HG03064 (cell line): Measurements from ENCODE around the gene RNF225.
"Not testable (repeated sequence)": the region's sequence is repeated elsewhere in the genome, so short reads cannot be mapped to it uniquely, and the experiment has no call there.

ENCODE experiments used
- ATAC-seq: cut with Tn5 transposase; IDR thresholded peaks from one replicate; pipeline ENCODE4 v1.9.1; 2021; ENCODE audit warnings: low read depth; ENCODE audit not compliant: unreplicated experiment

RNF225 gene

DNA sequence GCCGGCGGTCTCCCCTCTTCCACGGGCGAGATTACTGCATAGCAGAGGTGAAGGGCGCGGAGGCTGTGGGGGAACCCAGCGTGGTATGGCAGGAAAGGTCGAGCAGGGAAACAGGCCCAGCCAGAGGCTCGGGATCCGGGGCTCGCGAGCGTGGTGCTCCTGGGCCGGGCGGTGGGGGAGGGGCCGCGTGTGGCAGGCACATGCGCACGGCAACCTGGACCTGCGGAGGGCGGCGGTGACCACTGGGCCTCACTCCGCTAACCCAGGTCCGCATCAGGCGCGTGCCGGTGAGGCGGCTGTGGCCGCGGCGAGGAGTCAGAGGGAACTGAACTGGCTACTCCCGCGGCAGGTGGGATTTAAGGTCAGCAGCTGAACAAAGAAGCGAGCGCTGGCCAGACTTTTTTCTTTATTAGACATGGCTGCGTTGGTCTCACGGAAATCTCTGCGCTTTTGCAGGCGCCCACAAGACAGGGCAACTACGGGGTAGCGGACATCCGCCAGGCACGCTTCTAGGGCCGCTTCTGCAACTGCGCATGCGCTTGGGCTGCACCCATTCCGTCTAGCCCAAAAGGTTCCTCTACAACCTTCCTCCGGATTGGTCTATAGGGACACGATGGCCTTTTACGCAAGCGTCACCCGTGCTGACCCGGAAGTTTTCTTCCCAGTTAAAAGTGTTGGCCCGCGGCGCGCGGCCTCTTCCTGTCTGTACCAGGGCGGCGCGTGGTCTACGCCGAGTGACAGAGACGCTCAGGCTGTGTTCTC lies 8.7 kb upstream of the RNF225 start, which contains the start of gene RPS5:
TSS of gene RPS5 (plus strand) at position 694 of the 762 bp plus-strand sequence. CDS start 869 bp downstream, outside the sequence.
- ATAC-seq, result peak; percentile 83

DNA sequence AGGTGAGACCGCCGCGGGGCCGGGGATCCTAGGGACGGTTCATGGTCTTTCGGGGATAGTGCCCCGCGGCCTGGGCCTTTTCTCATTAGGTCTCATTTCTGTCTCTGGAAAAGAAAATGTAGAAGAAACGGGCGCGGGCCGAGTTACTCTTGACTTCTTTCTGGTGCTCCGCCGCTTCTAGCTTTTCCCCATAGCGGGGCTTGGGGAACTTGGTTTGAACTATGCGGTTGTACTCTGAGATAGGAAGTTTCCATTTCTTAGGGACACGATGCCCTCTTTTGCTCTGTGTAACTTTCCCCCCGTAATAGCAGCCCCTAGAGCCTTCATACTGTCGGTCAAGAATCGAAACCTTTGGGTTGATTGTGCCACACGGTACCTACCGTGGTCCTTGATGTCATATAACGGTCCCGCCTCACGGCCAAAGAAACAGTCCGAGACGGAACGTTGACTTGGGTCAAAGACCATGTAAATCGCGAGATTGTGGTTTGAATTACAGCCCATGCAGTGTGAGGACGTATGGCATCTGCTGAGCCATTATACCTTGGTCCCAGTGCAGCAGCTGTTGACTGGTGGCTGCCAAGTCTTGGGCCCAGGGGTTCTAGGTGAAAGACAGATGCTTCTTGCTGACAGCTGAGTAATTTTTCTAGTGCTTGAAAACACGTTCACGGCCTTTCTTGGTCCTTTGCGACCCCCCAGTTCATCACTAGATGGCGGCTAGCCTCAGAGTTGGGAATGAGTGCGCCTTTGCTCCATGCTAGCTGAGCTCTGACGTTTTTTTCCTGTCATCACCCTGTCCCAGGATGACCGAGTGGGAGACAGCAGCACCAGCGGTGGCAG lies 7.9 kb upstream of the RNF225 start:
- peak; percentile 12 for ATAC-seq

DNA sequence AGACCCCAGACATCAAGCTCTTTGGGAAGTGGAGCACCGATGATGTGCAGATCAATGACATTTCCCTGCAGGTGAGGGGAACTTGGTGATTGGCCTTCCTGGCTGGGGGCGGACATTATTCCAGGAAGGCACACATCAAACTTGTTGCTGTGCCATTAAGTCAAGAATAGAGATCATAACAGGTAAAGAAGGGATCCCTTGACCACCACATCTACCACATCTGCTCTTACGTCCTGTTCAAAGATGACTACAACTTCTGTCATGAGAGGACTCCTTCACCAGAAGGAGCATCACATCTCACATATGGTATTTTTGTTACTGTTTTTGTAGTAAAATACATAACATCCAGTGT lies 7.3 kb upstream of the RNF225 start:
- ATAC-seq, result no peak

DNA sequence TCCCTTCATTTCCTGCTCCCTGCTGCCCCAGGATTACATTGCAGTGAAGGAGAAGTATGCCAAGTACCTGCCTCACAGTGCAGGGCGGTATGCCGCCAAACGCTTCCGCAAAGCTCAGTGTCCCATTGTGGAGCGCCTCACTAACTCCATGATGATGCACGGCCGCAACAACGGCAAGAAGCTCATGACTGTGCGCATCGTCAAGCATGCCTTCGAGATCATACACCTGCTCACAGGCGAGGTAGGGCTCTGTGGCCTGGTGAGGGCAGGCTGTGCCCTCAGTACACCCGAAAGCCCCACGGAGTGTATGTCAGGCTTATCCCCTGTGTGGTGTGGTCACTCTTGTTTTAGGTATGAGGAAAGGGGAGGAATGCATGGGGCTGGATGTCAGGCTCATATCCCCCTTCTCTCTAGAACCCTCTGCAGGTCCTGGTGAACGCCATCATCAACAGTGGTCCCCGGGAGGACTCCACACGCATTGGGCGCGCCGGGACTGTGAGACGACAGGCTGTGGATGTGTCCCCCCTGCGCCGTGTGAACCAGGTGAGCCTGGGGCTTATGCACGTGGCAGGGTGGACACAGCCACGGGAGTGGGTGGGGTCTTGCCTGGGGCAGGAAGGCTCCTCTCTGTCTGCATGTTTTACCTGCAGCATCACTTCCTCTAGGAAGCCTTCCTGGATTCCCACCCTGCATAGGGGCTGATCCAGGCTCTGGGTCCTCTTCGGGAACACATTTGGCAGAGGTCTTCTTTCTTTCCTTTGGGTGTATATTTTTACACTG lies 2.3 kb upstream of the RNF225 start:
- ATAC-seq, result no peak

DNA sequence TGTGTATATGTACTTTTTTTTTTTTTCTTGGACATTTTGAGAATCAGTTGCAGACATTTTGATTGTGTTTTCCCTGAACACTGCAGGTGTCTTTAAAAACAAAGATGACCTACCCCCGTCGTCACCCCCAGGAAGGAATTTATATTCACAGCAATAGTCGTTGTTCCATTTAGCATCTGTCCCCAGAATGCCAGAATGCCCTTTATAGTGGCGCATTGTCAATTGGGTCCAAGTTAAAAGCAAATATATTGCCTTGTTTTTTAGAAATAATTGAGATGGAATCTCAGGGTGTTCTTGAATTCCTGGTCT lies 1.8 kb upstream of the RNF225 start:
- no peak for ATAC-seq

DNA sequence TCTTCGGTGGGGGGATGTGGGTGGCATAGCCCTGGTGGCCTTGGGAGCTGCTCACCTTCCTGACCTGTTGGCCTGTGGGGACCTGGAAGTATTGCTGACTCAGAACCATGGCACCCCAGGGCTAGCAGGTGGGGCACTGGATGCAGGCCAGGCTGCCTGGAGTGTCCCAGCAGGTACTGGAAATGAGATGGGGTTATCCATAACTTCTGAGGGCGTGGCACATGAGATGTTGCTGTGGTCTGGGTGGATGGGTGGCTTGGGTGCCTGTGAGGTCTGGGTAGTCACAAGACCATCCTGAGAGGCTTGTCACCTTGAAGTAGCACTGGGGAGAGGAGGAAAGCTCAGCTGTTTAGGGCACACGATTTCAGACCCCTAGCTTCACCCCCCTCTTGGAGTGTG lies 636 bp upstream of the RNF225 start:
- ATAC-seq, result no peak

DNA sequence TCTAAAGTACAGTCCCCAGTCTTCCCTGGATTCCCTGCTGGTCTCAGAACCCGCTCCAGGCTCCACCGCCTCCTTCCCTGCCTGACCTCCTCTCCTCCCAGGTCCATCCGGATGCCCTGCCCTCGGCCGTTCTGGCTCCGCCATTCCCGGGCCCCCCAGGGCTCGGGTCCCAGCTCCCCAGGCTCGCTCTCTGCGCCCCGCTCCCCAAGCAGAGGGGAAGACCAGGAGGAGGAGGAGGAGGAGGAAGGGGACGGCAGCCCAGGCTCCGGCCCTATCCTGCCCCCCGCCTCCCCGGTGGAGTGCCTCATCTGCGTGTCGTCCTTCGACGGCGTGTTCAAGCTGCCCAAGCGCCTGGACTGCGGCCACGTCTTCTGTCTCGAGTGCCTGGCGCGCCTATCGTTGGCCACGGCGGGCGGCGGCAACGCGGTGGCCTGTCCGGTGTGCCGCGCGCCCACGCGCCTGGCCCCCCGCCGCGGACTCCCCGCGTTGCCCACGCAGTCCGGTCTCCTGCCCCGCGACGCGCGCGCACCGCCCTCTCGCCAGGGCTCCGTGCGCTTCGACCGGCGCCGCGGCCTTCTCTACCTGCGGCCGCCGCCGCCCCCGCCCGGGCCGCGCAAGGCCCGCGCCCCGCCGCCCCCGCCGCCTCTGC lies 647 bp downstream of the RNF225 start:
- ATAC-seq, result no peak

DNA sequence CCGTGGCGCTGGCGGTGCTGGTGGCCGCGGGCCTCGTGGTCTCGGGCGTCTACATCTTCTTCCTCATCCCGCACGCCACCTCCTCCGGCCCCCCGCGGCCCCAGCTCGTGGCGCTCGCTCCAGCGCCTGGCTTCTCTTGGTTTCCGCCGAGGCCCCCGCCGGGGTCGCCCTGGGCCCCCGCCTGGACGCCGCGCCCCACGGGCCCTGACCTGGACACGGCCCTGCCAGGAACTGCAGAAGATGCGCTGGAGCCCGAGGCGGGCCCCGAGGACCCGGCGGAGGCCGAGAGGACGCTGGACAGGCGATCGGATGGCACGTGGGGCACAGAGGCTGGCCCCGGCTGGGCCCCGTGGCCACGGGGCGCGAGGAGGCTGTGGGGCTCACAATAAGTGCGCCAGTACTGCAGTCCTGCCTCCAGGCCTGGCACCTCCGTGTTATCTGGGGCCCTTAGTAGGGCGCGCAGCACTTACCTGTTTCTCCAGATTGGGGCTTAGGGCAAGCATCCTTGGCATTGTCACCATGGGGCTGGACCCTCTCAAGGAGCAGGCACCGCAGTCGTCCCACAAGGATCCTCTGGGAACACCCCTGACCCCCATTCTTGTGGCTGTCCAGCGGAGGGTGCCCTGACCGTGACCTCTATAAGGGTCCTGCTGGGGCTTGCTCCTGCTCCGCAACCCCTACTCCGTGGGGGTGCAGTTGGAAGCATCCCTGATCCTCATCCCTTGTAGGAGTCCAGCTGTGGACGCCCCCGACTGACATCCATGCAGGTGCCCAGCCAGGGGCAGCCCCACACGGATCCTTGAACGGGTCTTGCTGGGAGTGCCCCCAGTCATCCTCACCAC lies 1.5 kb downstream of the RNF225 start:
- ATAC-seq, result no peak

DNA sequence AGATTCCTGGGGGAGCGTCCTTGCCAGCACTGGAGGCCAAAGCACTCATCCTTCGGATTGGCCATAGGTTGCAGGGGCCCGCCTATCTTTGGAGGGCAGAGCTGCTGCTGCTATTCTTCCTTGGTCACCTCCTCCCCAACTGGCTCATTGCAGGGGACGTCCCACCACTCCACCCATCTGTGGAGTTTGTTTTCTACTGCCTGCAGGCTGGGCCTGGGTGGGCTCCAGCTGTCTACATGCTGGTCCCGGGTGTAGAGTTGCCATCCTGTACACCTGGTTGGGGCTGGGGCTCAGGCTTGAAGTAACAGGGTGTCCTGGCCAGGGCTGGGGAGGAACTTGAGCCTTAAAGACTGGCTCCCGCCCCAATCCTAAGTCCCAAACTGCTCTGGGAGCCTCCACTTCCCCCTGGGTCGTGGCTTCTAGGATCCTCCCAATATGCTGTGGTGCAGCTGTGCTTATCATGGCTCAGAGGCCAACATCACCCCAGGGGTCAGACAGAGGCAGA lies 2.1 kb downstream of the RNF225 start:
- no peak for ATAC-seq

DNA sequence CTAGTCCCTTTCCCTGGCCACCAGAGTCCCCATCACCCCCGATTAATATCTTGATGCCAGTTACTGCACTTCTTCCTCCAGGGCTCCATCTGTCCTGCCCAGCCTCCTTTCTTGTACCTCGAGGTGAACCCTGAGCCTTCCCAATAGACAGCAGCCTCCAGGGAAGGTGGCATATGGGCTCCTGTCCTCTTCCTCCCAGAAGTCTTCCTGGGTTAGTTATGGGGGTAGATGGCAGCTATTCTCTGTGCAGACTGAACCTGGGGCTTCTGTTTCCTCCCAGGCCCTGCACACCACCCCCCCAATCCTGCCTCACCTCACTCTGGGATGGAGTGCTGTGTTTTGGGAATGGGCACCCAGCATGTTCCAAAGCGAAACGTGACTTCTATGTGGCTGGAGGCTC lies 2.6 kb downstream of the RNF225 start:
- ATAC-seq, result no peak

DNA sequence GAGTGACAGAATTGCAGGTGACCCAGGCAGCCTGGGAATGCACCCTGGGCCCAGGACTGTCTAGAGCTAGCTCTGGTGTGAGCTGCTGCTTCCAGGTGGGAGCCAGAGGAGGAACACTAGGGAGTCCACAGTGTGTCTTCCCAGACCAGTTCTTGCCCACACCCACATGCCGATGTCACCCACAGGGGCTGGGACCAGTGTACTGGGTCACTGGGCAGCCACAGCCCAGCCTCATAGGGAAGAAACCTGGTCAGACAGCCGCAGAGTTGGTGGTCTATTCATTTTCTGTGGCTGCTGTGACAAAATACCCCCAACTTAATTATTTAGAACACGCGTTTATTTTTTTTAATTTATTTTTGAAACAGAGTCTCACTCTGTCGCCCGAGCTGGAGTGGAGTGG lies 3.1 kb downstream of the RNF225 start:
- ATAC-seq, result no peak

DNA sequence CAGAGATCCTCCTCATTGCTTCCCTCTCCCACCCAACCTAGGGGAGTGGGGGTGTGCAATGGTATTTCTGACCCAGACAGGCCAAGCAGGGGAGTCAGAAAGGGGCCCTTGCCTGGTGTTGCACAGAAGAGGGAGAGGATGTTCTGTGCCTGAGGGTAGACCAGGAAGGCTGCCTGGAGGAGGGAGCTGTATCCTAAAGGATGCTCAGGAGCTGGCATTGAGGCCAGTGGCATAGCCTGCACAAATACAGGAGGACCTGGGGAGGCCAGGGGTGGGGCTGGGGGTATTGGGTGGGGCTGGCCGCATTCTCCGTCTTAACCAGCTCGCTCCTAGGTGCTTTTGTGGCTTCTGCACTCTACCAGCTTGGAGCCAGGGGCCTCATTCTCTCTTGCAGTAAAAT lies 4.4 kb downstream of the RNF225 start:
- no peak for ATAC-seq

DNA sequence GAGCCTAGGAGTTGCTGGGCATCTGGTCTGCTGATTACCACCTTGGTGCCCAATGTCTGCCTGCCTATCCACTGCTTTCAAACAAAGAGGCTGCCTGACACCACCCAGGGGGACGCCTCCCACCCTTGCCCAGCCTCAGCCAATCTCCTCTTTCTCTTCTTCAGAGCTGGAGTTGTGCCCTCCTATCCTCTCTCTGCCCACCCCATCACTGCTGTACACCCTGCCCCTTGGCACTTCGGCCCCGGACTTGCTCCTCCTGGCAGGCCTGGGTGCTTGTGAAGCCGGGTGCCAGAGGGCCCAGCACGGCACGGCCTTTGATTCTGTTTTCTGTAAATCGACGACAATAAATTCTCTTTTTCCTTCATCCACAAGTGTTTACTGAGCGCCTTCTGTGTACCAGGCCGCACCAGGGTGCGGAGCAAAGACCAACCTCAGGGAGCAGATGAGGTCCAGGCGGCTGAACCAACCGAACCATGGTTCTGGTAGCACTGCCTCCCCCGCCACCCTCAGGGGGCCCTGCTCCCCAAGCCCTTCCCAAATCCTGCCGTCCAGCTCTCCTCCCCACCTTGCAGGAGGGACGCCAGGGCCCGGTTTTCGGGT lies 5.0 kb downstream of the RNF225 start:
- ATAC-seq, result no peak

DNA sequence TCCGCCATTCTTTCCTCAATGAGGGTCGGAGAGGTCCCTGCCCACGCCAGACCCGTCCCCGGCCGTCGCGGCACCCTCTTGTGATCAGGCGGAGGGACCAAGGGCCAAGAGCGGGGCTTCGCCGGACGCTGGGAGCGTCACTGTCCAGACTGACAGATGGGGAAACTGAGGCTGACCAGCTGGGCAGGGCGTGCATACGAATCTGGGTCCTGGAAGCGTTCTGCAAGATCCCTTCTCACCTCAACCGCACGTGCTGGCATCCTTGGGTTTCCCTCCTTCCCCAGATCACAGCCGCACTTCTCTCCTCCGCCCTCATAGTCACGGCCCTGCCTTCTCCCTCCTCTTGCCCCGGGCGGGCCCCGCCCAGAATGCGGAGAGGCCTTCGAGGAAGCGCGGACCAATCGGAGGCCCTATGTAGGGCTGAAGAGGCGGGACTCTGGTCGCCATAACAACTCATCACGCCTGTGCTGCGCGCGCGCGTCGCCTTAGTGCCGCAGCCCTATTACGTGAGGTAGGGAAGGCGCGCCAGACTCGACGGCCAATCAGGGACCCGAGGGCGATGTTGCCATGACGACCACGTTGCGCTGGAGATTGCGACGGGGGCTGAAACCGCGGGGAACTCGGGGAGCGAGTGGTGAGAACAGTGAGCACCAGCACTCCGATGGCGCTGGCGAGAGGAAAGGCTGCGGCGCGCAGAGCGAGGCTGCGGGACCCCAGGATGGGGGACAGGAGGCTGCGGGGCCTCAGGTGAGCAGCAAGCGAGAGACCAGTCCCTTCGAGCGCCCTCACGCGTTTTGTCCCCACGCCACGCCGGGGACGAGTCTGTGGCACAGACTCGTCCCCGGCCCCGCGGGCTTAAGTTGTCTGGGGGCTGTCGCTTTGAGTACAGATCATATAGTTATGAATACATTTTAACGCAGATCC lies 5.7 kb downstream of the RNF225 start:
- peak; percentile 98 for ATAC-seq

DNA sequence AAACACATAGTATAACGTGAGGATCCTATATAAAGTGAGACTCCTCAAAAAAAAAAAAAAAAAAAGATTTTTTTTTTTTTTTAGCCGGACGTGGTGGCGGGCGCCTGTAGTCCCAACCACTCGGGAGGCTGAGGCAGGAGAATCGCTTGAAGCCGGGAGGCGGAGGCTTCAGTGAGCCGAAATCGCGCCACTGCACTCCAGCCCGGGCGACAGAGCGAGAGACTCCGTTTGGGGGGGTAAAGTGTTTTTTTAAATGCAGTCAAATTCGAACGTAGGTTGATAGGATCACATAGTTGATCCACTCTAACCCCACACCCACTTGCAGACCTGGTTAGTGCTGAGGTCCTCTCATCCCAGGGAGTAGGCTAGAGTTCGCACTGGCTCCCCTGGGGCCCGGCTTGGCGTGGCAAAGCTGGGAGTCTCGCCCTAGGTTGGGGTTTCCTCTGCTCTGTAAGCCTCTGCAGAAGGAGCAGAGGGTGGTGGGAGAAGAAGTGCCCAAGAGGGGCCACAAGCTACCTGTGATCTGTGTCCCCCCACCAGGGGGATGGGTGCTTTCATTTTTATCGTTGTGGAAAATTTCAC lies 6.5 kb downstream of the RNF225 start:
- ATAC-seq, result no peak

DNA sequence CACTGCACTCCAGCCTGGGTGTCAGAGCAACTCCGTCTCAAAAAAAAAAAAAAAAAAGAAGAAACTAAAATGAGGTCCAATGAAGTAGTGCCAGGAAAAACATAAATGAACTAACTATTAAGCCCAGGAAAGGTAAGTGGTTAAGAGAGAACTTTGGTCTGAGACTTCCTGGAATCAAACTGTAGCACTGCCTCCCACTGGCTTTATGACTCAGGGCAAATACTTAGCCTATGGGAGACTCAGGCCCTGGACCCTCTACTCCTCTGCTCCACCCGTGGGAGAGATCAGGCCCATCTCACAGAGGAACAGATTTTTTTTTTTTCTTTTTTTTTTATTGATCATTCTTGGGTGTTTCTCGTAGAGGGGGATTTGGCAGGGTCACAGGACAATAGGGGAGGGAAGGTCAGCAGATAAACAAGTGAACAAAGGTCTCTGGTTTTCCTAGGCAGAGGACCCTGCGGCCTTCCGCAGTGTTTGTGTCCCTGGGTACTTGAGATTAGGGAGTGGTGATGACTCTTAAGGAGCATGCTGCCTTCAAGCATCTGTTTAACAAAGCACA lies 8.5 kb downstream of the RNF225 start:
- not testable (repeated sequence) for ATAC-seq

DNA sequence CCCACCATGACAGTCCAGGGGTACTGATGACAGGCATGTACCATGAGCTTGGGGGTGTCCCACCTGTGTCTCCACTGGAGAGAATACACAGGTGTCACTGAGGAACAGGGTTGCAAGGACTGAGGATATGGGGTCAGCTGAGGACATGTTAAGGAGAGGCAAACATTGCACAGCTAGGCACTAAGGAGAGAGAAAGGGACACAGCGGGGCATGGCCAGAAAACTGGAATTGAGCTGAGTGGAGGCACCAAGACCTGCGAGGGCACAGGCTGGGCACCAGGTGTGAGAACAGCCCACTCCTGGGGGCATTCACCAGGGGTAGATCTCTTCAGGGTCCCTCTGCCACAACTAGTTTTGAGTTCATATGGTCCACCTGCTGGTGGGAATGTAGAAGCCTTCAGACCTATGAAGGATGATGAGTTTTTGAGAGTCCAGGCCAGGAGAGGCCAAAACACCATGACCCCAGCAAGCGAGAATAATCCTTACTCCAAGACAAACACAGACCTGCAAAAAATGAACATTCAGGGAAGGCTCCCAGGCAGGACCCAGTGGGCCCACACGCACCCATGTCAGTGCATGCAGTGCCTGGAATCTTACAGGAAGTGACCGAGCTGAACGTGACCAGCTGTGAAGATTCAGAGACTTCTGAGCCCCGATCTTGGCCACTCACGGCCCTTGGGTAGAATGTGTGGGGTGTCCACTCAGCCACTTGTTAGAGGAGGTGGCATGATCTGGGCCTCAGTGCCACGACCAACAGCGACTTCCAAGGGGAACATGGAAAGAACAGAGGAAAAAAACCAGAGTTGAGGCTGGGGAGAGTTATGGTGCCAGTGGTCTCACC lies 11.6 kb downstream of the RNF225 start:
- no peak for ATAC-seq
